GM18519 (cell line): ENCODE results near the gene ACTMAP.
"Not testable (repeated sequence)": the region's sequence is repeated elsewhere in the genome, so short reads cannot be mapped to it uniquely, and the experiment has no call there.

Experiments
- ATAC-seq: cut with Tn5 transposase; IDR thresholded peaks from one replicate; pipeline ENCODE4 v1.9.1; 2021; ENCODE audit warnings: mild to moderate bottlenecking, moderate library complexity; ENCODE audit not compliant: unreplicated experiment, low FRiP score

Gene ACTMAP, protein sequence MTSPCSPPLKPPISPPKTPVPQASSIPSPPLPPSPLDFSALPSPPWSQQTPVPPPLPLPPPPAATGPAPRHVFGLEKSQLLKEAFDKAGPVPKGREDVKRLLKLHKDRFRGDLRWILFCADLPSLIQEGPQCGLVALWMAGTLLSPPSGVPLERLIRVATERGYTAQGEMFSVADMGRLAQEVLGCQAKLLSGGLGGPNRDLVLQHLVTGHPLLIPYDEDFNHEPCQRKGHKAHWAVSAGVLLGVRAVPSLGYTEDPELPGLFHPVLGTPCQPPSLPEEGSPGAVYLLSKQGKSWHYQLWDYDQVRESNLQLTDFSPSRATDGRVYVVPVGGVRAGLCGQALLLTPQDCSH

GRCh38 chr19:40750058-40750873 is at the start of gene ACTMAP:
Gene ACTMAP, minus strand, starts transcription at chr19:40750477. Its CDS starts 674 bp downstream, at chr19:40749803.
- peak; percentile 77 for ATAC-seq

DNA sequence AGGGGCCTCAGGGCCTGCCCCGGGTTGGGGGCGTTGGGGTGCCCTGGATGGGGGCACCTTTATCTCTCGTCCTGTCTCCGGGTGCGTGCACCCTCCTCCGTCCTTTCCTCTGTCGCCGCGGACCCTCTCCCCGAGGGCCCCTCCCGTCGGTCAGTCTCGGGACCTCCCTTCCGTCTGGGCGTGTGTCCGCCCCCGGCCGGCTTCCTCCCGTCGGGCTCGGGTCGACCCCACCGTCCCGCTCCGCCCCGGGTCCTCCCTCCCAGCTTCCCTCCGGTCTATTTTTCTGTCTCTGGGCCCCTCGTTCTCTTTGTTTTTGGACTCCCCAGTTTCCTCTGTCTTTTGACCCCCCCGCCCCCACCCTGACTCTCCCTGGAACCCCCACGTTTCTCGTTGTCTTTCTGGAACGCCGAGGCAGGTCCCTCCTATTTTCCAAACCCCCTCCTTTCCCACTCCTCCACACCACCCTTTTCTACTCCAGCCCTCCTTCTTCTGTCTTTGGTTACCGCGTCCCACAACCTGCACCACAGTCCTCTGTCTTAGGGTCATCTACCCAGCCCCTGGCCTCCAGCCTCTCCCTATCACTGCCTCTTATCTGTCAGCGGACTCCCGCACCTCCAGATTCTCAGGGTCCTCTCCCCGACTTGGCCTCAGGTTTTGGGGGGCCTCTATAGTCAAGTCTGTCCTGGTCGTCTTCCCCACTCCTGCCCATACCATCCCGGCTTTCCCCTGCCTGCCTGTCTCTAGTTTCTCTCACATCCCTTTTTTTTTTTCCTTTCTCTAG is 49.5 kb upstream of the ACTMAP start:
- ATAC-seq, result no peak

GRCh38 chr19:40798683-40799557 is 48.6 kb upstream of the ACTMAP start, which contains the start of gene EGLN2:
Gene EGLN2, plus strand, starts transcription at chr19:40799191. Its CDS starts 1,382 bp downstream, at chr19:40800573.
- peak; percentile 47 for ATAC-seq

GRCh38 chr19:40797963-40798682 is 47.8 kb upstream of the ACTMAP start:
- peak; percentile 9 for ATAC-seq

DNA sequence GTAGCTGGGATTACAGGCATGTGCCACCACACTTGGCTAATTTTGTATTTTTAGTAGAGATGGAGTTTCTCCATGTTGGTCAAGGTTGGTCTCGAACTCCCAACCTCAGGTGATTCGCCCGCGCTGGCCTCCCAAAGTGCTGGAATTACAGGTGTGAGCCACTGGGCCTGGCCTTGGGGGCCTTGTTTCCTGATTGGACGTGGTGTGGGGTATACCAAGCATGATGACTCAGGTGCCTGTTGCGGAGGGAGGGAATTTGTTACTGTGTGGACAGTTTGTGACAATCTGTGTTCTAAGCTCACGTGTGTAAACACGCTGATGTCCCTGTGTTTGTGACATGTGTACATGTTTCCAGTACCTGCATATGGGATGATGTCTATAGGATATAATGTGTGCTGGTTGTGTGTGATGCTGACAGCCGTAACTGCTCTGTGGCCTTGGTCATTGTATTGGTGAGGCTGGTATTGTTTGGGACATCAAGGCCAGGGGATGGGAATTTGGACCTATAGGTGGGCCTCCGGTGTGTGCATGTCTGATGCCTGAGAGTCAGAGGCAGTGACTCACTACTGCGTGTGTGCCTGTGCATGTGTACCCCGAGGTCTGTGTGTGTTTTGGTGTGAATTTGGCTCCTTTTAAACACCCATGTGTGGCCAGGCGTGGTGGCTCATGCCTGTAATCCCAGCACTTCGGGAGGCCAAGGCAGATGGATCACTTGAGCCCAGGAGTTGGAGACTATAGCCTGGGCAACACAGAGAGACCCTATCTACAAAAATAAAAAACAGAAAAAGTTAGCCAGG is 47.1 kb upstream of the ACTMAP start:
- ATAC-seq, result no peak

- no peak for ATAC-seq
Measured at GRCh38 chr19:40791996-40792395, 41.7 kb upstream of the ACTMAP start.

DNA sequence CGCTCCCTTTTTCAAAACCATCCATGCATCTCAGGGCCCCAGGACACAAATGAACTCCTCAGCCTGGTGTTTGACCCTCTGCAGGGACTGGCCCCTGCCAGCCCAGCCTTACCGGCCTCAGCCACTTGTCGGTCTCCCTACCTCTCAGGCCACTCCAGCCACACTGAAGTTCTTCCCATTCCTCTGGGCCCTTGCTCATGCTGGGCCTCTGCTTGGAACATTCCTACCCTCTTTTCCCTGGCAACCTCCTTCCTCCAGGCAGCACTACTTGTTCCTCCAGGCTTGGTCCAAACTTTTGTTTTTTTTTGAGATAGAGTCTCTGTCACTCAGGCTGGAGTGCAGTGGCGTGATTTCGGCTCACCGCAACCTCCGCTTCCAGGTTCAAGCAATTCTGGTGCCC is 41.1 kb upstream of the ACTMAP start:
- no peak for ATAC-seq

- no peak for ATAC-seq
Measured at GRCh38 chr19:40786060-40787037, 36.1 kb upstream of the ACTMAP start.

- ATAC-seq, result no peak
Measured at GRCh38 chr19:40785526-40785925, 35.2 kb upstream of the ACTMAP start.

GRCh38 chr19:40784146-40784545 is 33.9 kb upstream of the ACTMAP start:
- ATAC-seq, result not testable (repeated sequence)

DNA sequence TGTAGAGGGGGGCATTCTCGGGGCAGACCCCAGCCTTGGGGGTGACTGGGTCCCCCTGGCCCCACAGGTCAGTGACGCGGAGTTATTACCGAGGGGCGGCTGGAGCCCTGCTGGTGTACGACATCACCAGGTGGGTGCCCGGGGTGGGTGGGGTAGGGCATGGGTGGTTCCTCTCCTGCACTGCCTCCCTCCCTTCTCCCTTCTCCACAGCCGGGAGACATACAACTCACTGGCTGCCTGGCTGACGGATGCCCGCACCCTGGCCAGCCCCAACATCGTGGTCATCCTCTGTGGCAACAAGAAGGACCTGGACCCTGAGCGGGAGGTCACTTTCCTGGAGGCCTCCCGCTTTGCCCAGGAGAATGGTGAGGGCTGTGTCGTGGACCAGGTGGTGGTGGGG is 33.4 kb upstream of the ACTMAP start:
- ATAC-seq, result no peak

- no peak for ATAC-seq
Measured at GRCh38 chr19:40781140-40781539, 30.9 kb upstream of the ACTMAP start.

- no peak for ATAC-seq
Measured at GRCh38 chr19:40780582-40780981, 30.3 kb upstream of the ACTMAP start.

GRCh38 chr19:40778706-40779284 is 28.5 kb upstream of the ACTMAP start:
- ATAC-seq, result no peak

GRCh38 chr19:40777937-40778705 is 27.8 kb upstream of the ACTMAP start, which contains the start of gene RAB4B:
Gene RAB4B, plus strand, starts transcription at chr19:40778247. Its CDS starts 129 bp downstream, at chr19:40778376.
- peak; percentile 41 for ATAC-seq

GRCh38 chr19:40777645-40777936 is 27.3 kb upstream of the ACTMAP start:
- no peak for ATAC-seq
